Globus pallidus (tissue), 1 donor: Measurements from ENCODE around the gene TCF12.
A peak's percentile ranks its signal among the peaks of the same experiment; 100 is the strongest.

Source experiments
- DNase-seq: peaks from one replicate; pipeline ENCODE4 v3.0.0-alpha.2; 2015; ENCODE audit warnings: low spot score

The TCF12 gene

DNA sequence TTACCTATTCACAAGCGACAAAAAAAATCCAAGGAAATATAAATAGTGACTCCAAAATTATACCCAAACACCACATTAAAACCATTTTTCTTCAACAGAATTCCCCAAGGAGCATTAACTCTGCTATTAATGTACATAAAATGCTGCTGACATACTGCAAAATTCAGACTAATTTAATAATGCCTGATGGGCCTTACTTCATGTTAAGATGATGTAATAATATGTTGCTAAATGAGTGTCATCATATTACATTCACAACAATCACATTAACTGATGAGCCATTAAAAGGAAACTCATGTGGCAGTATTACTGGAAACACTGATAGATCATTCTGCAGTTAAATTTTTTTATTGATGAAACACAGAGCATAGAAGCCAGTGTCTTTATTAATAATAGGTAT lies 253.0 kb downstream of the TCF12 start:
- no peak for DNase-seq

DNA sequence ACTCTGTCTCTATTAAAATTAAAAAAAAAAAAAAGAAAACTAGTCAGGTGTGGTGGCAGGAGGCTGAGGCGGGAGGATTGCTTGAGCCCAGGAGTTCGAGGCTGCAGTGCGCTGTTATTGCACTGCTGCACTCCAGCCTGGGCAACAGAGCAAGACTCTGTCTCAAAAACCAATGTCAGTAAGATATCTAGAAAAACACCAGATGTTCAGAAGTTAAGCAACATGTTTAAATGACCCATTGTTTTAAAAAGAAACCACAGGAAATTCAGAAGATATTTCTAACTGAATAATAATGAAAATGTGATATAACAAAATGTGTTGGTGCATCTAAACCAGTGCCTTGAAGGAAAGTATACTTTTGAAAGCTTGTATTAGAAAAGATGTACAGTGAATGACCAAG lies 254.5 kb downstream of the TCF12 start:
- no peak for DNase-seq

DNA sequence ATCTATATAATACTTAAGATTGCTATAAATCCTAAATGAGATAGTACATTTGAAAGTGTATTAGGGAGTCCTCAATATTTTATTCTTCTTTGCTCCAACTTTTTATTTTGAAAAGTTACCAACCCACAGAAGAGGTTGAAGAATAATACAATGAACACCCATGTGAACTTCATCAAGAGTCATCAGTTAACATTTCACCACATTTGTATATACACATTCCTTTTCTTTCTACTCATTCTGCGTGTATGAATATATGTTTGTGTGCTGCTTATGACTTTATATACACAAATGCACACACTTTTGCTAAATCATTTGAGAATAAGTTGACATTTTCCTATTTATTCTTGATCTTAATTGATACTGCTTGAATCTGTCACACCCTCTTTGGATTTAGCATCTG lies 264.6 kb downstream of the TCF12 start:
- no peak for DNase-seq

DNA sequence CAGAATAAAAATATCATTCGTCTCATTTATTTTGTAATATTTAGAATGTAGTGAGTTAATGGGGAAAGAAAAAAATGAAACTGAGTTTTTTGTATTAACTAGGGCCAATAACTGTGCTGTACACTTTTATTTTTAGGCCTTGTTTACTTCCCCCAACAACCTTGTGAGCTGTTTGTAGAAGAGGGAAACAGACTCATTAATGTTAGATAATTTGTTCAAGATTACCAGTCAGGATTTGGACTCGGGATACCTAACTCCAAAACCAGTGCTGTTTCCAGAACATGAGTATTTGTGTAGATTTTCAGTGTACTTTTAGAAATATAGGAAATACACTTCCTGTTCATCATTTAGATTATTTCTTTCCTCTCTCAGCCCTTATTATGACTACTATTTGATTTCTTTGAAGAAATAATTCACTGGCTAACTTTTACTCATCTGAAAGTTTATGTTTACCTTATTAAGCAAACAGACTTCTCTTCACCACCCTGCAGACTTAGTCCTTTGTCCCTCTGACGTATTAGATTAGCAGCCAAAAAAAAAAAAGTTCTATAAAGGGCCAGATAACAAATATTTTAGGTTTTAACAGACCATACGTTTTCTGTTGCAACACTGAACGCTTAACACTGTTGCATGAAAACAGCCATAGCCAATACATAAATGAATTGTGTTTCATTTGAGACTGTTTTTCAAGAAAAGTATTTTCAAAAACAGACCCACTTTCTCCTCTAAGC lies 265.3 kb downstream of the TCF12 start:
- no peak for DNase-seq

DNA sequence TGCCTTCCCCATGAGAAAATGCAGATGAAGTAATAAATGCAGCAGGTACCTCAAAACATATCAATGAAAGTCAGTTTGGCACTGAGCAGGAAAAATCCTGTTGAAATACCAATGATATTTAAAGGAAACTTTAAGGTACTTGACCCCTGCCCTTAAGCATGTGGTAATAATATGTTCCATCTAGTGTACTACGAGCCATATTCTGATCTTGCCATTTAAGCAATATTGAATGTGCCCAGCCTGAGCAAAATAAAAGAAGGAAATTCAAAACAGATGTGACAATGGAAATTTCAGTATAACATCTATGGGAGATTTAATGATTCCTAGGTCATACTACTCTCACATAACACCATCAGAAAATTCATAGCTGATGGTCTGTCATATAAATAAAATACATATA lies 266.1 kb downstream of the TCF12 start:
- no peak for DNase-seq

DNA sequence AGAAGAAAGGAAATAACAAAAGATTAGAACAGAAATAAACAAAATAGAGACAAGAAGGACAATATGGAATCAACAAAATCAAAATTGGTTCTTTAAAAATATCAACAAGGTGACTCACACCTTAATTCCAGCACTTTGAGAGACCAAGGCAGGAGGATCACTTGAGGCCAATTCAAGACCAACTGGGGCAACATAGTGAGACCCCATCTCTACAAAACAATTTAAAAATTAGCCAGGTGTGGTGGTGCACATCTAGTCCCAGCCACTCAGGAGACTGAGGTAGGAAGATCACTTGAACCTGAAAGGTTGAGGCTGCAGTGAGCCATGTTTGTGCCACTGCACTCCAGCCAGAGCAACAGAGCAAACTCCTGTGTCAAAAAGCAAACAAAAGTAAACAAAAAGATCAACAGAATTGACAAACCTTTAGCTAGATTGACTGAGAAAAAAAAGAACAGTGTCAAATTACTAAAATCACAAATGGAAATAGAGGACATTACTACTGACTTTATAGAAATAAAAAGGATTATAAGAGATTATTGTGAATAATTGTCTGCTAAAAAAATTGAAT lies 267.1 kb downstream of the TCF12 start:
- no peak for DNase-seq

DNA sequence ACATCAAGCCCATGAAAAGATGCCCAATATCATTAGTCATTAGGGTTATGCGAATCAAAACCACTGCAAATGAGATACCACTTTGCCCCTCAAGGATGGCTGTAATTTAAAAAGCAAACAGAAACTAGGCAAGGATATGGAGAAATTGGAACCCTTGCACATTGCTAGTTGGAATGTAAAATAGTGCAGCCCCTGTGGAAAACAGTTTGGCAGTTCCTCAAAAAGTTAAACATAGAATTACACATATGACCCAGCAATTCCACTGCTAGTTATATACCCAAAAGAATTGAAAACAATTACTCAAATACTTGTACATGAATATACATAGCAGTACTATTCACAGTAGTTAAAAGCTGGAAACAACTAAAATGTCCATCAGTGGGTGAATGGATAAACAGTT lies 271.0 kb downstream of the TCF12 start:
- no peak for DNase-seq

DNA sequence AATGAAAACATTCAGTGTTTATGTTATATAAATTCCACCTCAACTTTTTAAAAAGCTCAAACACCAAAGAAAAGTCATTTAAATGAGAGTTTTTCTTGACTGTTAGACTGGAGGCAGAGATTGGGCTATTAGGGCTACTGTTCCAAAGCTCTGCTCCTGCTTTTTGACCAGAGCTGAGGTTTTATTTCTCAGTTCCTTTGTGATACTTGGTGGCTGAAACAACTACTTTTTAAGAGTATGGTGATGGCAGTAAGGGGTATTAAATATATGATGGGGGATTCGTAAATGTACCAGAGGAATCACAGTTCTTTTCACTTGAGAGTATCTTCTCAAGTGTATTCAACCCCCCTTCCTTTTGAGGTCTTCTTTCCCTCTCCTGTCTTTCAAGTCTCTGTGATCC lies 271.8 kb downstream of the TCF12 start:
- DNase-seq: no peak

DNA sequence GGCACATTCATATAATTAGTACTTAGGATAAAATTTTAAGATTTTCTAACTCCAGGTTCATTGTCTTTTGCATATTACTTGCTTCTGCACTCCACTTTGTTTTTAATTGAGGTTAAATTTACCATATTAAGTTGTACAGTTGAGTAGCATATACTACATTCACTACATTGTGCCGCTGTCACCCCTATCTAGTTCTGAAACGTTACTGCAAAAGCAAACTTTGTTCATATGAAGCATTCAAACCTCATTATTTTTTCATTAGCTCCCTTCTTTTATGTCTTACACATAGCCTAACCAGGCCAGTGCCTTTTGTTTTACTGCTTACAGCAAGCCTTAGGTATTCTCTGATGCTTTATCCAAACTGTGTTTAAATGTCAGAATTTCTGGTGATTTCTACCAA lies 274.7 kb downstream of the TCF12 start:
- DNase-seq: no peak

DNA sequence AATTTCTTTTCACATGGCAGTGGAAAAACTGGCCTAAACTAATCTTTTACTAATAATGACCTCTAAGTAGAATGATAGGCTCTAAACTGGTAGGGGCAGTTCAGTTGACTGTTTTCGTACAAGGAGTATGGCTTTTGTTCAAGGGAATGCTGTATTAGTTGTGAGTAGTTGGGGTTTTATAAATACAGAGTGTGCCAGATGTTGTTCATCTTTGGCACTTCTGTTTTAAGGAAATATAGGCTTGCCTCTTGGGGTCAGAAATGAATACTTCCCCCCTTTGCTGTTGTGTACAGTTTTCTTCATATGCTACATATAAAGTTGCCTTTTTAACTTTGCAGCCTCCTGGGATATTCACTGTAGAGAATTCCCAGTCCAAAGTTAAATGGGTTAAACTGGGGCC lies 276.9 kb downstream of the TCF12 start:
- no peak for DNase-seq

DNA sequence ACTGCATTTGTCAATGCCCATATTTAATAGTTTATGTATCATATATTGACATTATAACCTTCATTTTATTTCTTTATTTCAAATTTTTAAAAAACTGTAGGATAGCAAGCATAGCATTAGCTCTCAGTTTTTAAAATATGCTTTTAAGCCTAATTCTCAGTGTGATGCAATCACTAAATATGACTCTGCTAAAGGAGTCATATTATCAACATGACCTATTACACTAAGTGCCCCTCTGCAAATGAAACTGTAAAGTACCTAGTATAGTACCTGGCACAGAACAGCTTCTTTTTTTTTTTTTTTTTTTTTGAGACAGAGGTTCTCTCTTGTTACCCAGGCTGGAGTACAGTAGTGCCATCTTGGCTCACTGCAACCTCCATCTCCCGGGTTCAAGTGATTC lies 278.4 kb downstream of the TCF12 start:
- no peak for DNase-seq

DNA sequence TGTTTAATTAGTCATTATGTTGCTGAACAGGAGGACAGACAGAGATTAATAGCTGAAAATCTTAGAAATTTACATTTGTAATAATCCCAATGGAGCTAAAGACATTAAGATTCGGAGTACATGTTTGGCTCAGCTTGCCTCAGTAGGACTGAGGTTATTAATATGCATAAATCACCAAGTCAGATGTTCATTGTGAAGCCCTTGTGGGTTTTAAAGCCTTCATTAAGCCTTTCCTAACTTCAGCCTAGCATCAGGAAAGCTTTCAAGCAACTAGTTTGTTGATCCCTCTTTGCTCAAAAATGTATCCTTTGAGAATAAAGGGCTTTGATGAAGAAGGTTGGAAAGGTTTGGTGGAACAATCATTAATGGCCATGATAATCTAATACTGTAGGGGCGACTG lies 279.7 kb downstream of the TCF12 start:
- DNase-seq: no peak

DNA sequence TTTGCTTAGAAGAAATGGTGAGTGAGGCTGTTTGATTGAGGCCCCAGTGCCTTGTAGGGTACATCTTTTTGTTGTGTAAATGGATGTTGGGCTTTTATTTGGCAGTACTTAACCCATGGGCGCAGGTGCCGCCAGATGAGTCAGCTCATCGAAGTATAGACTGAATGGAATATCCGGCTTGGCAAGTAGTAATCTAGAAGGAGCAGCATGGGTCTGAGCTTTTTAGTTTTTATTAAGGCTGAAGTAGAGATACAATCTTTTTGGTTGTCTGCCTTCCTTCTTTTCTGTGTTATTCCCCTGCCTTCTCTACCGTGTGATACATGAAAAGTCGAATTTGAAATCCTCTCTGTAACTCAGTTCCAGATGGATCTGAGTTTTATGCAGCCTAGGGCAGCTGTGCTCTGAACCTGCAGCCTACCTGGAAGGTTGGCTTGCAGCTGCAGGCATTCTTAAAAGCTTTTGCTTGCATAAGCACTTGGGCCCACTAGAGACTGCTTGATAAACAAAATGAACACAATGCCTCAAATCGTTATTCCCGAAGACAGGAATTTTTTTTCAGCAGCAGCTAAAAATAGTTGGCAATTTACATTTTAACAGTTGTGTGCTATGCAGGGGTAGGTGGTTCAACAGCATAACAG lies 280.3 kb downstream of the TCF12 start:
- DNase-seq: no peak

DNA sequence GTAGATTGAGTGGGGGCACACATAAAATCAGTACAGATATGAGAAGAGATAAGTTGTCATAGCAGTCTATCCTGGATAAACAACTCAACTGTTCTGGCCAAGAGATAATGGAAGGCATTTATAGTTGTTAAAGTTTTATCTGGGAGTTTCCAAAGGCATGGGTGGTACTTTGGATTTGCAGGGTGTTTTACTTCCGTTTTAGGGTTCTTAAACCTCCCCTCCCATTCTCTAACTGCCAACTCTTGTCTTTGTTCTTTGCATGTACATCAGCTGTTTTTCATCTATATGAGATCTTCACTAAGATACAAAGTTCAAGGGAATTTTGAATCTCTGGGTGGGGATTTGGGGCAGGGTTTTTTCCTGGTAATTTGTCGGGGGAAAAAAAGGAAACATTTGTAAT lies 283.1 kb downstream of the TCF12 start:
- no peak for DNase-seq

DNA sequence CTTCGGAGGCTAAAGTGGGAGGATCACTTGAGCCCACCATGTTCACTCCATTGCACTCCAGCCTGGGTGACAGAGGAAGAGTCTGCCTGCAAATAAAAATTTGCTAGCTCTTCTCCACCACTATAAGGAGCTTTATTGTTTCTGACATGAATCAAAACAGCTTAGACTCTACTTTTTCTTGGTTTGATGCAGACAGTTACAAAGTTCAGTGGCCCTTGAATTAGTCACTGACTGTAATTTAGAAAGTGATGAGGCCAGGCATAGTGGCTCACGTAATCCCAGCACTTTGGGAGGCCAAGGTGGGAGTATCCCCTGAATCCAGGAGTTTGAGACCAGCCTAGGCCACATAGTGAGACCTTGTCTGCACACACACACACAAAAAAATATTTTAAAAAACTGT lies 285.5 kb downstream of the TCF12 start:
- no peak for DNase-seq

DNA sequence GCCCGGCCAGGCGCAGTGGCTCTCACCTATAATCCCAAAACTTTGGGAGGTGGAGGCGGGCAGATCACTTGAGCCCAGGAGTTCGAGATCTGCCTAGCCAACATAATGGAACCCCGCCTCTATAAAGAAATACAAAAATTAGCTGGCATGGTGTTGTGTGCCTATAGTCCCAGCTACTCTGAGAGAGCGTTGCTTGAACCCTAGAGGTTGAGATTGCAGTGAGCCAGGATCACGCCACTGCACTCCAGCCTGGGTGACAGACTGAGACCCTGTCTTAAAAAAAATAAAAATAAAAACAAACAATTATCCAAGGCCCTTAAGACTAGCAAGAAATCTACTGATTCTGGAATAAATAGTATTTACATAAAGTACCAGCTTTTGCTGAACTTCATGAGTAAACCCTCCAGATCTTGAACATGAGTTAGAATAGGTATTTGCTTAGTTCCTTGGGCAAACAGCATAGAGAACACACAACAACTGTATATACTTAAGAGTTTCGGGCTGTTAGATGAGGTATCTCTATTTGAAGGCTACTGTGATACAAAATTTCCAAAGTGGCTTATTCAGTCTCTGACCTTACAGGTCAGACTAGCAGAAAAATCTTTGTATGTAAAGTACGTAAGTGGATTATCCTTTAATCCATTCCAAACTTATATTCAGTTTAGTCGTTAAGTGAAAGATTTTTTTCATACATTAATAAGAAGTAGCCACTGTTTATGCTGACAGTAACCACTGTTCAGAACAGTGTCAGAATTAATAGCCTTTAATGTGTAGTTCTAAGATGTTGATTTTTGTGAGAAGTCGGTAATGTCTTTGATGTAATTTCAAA lies 286.8 kb downstream of the TCF12 start:
- no peak for DNase-seq

DNA sequence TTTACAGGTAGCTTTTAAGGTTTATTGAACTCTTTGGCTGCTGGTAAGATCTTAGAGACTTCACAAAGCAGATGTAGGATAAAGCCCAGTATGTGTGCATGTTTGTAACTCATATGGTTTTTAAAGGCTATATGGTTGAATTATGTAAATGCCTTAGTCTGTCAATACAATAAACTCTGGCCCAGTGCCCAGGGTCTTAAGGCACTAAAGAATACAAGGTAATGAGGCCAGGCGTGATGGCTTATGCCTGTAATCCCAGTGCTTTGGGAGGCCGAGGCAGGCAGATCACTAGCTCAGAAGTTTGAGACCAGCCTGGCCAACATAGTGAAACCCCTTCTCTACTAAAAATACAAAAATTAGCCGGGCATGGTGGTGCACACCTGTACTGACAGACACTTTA lies 287.6 kb downstream of the TCF12 start:
- DNase-seq: no peak

DNA sequence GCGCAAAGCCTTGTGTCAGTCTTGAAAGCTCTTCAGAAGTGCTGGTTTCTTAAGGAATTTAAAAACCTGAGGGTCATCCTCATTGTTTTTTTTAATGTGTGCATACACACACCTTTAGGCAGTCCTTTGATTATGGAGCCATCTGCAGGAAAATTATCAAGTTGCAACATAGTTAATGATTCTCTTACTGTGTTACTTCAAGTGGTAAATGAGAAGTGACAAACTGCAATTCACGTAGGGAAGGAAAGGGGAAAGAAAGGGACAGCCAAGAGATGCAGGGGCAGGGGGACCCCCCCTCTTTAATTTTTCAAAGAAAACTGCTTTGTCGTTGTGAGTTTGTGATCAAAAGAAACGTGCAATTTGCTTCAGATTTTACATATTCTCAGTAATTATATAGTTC lies 295.4 kb downstream of the TCF12 start:
- peak; percentile 74 for DNase-seq

DNA sequence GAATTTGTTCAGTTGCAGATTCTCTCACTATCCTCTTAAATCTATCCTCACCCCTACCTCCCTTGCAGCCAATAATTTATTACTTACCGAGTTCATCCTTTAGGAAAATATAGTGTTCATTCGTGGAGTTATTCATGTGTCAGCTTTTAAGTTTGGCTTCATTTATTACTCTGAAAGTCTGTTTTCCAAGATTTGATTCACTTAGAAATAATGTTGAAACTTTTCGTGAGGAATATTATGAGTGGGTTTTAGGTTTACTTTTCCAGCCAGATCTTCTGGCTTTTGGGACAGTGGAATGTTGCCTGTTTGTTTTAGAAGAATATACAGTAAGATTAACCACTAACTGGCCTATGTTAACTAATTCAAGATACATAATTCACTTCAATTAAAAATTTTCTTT lies 296.9 kb downstream of the TCF12 start:
- no peak for DNase-seq

DNA sequence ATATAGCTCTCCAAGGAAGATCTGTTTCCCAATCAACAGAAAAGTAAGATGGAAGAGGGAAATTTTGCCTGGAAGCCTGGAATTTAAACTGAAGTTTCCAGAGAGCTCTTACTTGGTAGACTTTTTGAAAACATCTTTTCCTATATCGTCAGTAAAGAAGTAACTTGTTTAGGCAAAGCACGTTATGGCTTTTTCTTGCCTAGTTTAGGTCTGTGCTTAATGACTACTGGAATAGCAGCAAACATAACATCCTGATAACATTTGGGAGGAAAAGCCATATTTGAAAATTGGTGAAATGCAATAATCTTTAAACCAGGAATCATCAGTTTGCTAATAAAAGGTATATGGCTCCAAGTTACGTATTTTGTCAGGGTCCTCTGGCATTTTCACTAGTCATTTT lies 297.4 kb downstream of the TCF12 start:
- no peak for DNase-seq

DNA sequence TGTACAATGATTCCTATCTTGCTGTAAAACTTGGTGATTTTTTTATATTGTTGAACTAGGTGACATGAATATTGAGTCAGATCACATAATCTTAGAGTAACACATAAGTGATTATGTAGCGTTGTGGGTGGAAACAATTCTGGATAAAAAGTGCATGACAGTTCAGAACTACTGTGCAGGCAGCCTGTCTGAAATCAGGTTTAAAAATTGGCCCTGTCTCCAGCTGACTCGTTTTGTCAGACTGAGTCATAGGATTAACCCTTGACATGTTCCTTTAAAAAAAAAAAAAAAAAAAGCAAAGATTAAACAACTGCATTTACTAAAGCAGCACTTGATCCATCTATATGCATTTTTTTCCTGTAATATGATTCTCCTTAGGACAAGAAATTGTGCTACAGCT lies 297.8 kb downstream of the TCF12 start:
- no peak for DNase-seq

DNA sequence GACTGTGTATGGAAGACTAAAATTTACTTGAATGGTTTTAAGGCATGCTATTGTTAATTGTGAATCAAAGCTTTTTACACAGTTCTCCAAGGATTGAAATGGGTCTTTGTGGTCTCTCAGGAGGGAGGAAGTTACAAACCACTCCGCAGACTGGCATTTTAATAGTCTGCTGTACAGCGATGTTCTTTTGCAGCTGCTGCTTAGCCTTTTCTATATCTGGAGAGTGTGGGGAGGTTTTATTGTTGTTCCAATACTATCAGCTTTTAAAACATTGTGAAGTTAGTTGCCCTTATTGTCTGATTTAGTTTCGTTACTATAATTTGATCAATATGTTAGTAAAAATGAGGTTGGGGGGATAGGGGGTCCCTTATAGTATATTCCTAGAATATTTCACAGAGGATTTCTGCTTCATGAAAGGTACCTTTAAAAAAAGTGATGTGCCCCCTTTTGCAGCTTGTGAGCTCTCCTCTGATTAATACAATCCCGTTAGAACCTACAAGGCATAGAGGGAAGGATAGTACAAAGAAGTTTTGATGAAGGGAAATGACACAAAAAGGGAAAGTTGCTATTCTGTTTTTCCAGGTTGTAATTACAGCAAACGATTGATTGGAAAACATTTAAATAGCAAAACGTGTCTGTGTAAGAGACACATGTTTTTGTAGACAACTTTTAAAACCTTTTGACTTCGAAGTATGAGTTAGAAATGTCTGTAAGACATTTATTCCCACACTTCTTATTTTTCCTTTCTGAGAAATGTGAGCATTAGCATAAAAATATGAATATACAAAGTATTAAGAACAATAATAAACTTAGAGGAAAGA lies 299.5 kb downstream of the TCF12 start:
- DNase-seq: peak; percentile 84
